Gastrocnemius medialis (tissue), 4 donors: ENCODE data around the gene KCNH3. TPM values are rescaled to one million over a fixed set of nuclear protein-coding genes. Genes with fewer than 3 reads are reported as not detected.

Source experiments
- ATAC-seq, 2 donors: fragments of 150-250 bp; one replicate each; pipeline ENCODE4 v1.9.1; 2016
- DNase-seq, 2 donors: peaks; one replicate each; pipeline ENCODE4 v3.0.0-alpha.2; 2019
- H3K27ac ChIP-seq, 4 donors: fragments of 200-600 bp; sonication (generic); 1 replicate in 1 of 4; 2 replicates in 3 of 4; pipeline ENCODE4 v1.5.1; 2016 to 2018; ENCODE audit warnings: mild to moderate bottlenecking in 2 of 4, moderate library complexity in 1 of 4
- H3K27me3 ChIP-seq, 3 donors: fragments of 200-600 bp; sonication (generic) in 2 of 3; 1 replicate in 1 of 3; 2 replicates in 2 of 3; pipeline versions ENCODE4 v1.5.1 to v1.6.0; 2016 to 2019; ENCODE audit warnings: mild to moderate bottlenecking in 1 of 3, moderate library complexity in 1 of 3
- H3K36me3 ChIP-seq, 2 donors: fragments of 200-600 bp; sonication (generic) in 1 of 2; one replicate each; pipeline ENCODE4 v1.5.1; 2017 to 2018
- H3K4me1 ChIP-seq, 2 donors: fragments of 200-600 bp; sonication (generic) in 1 of 2; one replicate each; pipeline ENCODE4 v1.5.1; 2016 to 2017; ENCODE audit warnings: mild to moderate bottlenecking in 2 of 2
- H3K4me3 ChIP-seq, 4 donors: fragments of 200-600 bp; sonication (generic) in 3 of 4; 1 replicate in 1 of 4; 2 replicates in 3 of 4; pipeline ENCODE4 v1.5.1; 2016 to 2019; ENCODE audit warnings: mild to moderate bottlenecking in 2 of 4
- H3K9me3 ChIP-seq, 3 donors: fragments of 200-600 bp; sonication (generic) in 2 of 3; 1 replicate in 1 of 3; 2 replicates in 2 of 3; pipeline ENCODE4 v1.5.1; 2016 to 2019
- POLR2A ChIP-seq, 2 donors: fragments of 450-650 bp; IDR thresholded peaks; one replicate each; pipeline ENCODE4 v1.6.1; 2017; ENCODE audit warnings: antibody characterized with exemption in 2 of 2, mild to moderate bottlenecking in 2 of 2, moderate library complexity in 2 of 2
- in situ Hi-C, 4 donors: fragments of 200-750 bp; cut with MboI; loops; one replicate each; pipeline versions ENCODE4 v1.15.0 to v1.8.0; 2017; ENCODE audit warnings: low sequenced_read_pairs in 4 of 4
- intact Hi-C: fragments of 100-400 bp; cut with DNase I; formaldehyde crosslinking; loops from one replicate; pipeline ENCODE4 v1.15.1; 2023; ENCODE audit warnings: low total_unique reads
- total RNA-seq, 4 donors: library from RNA; depleted of rRNA; stranded (reverse); fragments of >200 nt; gene quantifications; one replicate each; pipeline versions ENCODE4 v1.1.0 to v1.2.3, GENCODE V29; 2016
- TF ChIP-seq, protein P1 (sequence below), 5 experiments: fragments of 450-650 bp in 3 of 5; fragments of 200-600 bp in 2 of 5; sonication (generic) in 2 of 5; IDR thresholded peaks in 4 of 5; conservative IDR thresholded peaks in 1 of 5; 1 replicate in 4 of 5; 2 replicates in 1 of 5; pipeline ENCODE4 v1.5.1; 2016 to 2019; ENCODE audit warnings: antibody characterized with exemption in 5 of 5, mild to moderate bottlenecking in 3 of 5, moderate library complexity in 3 of 5

The KCNH3 gene, protein sequence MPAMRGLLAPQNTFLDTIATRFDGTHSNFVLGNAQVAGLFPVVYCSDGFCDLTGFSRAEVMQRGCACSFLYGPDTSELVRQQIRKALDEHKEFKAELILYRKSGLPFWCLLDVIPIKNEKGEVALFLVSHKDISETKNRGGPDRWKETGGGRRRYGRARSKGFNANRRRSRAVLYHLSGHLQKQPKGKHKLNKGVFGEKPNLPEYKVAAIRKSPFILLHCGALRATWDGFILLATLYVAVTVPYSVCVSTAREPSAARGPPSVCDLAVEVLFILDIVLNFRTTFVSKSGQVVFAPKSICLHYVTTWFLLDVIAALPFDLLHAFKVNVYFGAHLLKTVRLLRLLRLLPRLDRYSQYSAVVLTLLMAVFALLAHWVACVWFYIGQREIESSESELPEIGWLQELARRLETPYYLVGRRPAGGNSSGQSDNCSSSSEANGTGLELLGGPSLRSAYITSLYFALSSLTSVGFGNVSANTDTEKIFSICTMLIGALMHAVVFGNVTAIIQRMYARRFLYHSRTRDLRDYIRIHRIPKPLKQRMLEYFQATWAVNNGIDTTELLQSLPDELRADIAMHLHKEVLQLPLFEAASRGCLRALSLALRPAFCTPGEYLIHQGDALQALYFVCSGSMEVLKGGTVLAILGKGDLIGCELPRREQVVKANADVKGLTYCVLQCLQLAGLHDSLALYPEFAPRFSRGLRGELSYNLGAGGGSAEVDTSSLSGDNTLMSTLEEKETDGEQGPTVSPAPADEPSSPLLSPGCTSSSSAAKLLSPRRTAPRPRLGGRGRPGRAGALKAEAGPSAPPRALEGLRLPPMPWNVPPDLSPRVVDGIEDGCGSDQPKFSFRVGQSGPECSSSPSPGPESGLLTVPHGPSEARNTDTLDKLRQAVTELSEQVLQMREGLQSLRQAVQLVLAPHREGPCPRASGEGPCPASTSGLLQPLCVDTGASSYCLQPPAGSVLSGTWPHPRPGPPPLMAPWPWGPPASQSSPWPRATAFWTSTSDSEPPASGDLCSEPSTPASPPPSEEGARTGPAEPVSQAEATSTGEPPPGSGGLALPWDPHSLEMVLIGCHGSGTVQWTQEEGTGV
- not detected for total RNA-seq

DNA sequence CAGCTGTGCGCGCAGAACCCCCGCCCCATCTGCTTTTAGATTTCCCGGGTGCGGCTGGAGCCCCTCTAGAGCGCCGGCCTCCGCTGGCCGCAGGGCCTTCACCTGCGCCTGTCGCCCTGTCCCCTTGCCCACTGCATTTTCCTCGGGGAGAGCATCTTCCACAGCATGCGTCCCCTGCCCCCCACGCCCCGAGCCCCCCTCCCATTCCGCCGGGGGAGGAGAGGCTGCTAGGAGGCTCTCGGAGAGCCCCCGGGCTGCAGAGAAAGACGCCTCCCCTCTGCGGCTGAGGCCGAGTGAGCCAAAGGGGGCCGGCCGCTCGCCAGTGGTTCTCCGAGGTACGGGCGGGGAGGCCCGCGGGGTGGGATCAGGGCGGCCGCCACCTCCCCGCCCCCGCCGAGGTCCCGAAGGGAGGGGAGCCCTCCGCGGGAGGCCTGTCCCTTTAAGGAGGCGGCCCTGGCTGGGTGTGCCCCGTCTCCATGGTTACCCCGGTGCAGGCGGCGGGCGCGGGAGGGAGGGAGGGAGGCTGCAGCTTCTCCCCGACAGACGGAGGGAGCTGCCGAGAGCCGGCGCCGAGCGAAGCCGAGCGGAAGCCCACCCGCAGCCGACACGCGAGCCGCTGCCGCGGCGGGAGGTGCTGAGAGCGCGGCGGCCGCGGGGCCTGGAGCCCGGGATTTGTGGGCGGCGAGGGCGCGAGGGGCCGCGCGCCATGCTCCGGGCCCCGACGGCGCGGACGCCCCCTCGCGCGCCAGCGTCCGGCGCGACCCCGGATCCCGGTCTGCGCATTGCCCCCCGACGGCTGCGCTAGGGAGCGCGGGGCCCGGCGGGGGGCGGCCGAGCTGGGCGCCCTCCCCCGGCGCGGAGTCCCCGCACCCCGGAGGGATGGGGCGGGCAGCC is at the start of gene KCNH3:
TSS of gene KCNH3 (plus strand) at position 521 of the 894 bp plus-strand sequence. CDS start 387 bp downstream, outside the sequence.
- ATAC-seq = peak in 1 of 2 donors; percentile 42
- Histone ChIP-seq H3K36me3 (no peaks in the 10 kb centered on the region), H3K27me3 (peaks cover 28 to 35% (median 35%) of the 10 kb centered on the region in 3 donors), H3K4me3 (peak within 1 kb of the TSS; percentile 55 to 62 (median 60)), H3K4me1 (peaks cover 8 to 14% of the 10 kb centered on the region in 2 donors), H3K27ac (no peak within 1 kb of the TSS), H3K9me3 (no peaks in the 10 kb centered on the region)
- TF ChIP-seq POLR2A (IDR thresholded peaks at IDR 0.05) = no peak
- TF ChIP-seq, protein P1, sequence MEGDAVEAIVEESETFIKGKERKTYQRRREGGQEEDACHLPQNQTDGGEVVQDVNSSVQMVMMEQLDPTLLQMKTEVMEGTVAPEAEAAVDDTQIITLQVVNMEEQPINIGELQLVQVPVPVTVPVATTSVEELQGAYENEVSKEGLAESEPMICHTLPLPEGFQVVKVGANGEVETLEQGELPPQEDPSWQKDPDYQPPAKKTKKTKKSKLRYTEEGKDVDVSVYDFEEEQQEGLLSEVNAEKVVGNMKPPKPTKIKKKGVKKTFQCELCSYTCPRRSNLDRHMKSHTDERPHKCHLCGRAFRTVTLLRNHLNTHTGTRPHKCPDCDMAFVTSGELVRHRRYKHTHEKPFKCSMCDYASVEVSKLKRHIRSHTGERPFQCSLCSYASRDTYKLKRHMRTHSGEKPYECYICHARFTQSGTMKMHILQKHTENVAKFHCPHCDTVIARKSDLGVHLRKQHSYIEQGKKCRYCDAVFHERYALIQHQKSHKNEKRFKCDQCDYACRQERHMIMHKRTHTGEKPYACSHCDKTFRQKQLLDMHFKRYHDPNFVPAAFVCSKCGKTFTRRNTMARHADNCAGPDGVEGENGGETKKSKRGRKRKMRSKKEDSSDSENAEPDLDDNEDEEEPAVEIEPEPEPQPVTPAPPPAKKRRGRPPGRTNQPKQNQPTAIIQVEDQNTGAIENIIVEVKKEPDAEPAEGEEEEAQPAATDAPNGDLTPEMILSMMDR (IDR thresholded peaks at IDR 0.05 in 4 of 5, conservative IDR thresholded peaks at IDR 0.05 in 1 of 5) = no peak
- intact Hi-C loops = no loop called here
- in situ Hi-C loops = no loop called here
- peak; percentile 57 to 58 for DNase-seq

DNA sequence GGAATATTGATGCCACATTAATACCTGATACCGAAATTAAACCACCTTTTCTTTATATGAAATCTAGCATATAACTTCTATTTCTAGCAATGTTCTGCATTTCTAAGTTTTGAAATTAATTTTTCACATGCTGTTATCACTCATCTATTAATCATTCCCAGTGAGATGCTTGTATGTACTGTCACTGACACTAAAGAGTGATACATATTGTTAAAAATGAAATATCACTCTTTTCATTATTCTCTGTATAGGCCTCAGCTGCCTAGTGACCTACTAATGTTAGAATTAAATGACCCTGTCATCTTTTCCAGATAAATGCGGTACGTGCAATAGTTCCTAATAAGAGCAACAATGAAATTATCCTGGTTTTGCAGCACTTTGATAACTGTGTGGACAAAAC is 49.7 kb upstream of the KCNH3 start:
- no peaks in the 10 kb centered on the region for H3K27me3 ChIP-seq
- no peak for ATAC-seq
- H3K27ac ChIP-seq = no peak overlapping the region
- no peak for DNase-seq
- in situ Hi-C loops = no loop called here
- H3K4me3 ChIP-seq = no peak overlapping the region
- intact Hi-C loops = no loop called here
- no peaks in the 10 kb centered on the region for H3K4me1 ChIP-seq
- no peaks in the 10 kb centered on the region for H3K9me3 ChIP-seq
- peaks cover 0 to 11% of the 10 kb centered on the region in 2 donors for H3K36me3 ChIP-seq
- TF ChIP-seq, protein P1 (IDR thresholded peaks at IDR 0.05 in 4 of 5, conservative IDR thresholded peaks at IDR 0.05 in 1 of 5) = no peak
- no peak for TF ChIP-seq POLR2A (IDR thresholded peaks at IDR 0.05)

DNA sequence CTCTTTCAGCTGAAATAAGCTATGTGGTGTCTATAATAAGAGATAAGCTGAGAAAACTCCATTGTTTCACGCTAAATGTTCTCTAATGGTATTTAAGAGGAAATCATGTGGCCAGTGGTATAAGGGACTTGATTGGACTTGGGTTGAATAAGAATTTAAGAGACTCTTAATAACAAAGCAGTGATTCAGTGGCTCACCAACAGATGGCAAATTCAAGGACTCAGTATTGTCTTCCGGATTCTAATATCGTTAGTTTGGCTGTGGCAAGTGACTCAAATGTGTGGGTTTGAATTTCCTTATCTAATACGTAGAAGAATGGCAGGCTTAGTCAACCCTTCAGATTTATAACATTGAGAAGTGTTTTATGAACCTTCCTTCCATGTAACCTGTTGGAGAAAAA is 49.1 kb upstream of the KCNH3 start:
- DNase-seq (no peak), ATAC-seq (no peak)
- peaks cover 0 to 15% of the 10 kb centered on the region in 2 donors for H3K36me3 ChIP-seq
- TF ChIP-seq, protein P1 (IDR thresholded peaks at IDR 0.05 in 4 of 5, conservative IDR thresholded peaks at IDR 0.05 in 1 of 5) = no peak
- TF ChIP-seq POLR2A (IDR thresholded peaks at IDR 0.05) = no peak
- no peaks in the 10 kb centered on the region for H3K27me3 ChIP-seq
- in situ Hi-C loops = no loop called here
- H3K4me1 ChIP-seq = no peaks in the 10 kb centered on the region
- no peak overlapping the region for H3K27ac ChIP-seq
- intact Hi-C loops = no loop called here
- H3K4me3 ChIP-seq = no peak overlapping the region
- no peaks in the 10 kb centered on the region for H3K9me3 ChIP-seq

DNA sequence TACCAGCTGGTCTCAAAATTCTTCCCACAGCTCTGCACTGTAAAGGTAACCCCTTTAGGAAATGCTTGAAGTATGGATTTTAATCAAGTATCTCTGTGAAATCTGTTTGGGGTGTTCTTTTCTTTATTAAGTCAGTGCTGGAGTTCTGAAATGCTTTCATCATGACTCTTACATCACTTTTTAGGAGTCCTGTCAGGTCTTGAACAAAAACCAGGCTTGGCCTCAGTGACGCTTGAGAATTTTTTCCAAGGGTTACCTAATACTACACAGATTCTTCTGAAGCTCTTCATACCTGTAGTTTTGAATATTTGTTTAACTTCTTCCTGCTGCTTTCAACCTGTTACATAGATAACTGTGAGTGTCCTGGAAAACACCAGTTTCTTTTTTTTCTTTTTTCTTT is 47.0 kb upstream of the KCNH3 start:
- H3K36me3 ChIP-seq = peaks cover 0 to 30% of the 10 kb centered on the region in 2 donors
- intact Hi-C loops = no loop called here
- no peak for ATAC-seq

More for the DNA sequence above, 47.0 kb upstream of the KCNH3 start:
- H3K27me3 ChIP-seq = no peaks in the 10 kb centered on the region
- no peak overlapping the region for H3K4me3 ChIP-seq
- no peaks in the 10 kb centered on the region for H3K9me3 ChIP-seq
- no peak for DNase-seq
- no peak overlapping the region for H3K27ac ChIP-seq
- in situ Hi-C loops = no loop called here
- TF ChIP-seq, protein P1 (IDR thresholded peaks at IDR 0.05 in 4 of 5, conservative IDR thresholded peaks at IDR 0.05 in 1 of 5) = no peak
- no peak for TF ChIP-seq POLR2A (IDR thresholded peaks at IDR 0.05)
- no peaks in the 10 kb centered on the region for H3K4me1 ChIP-seq
